Jurkat, Clone E6-1 (cell line): ENCODE data around the gene NUP107. TPM values are rescaled to one million over a fixed set of nuclear protein-coding genes. Genes with fewer than 3 reads are reported as not detected.
"Not testable (repeated sequence)": the region's sequence is repeated elsewhere in the genome, so short reads cannot be mapped to it uniquely, and the experiment has no call there.

Experiments
- DNase-seq: peaks from one replicate; pipeline ENCODE4 v3.0.0-alpha.2; 2011; ENCODE audit warnings: low read depth, low spot score
- H3K4me3 ChIP-seq: 2 replicates; pipeline ENCODE4 v1.5.1; 2011; ENCODE audit warnings: mild to moderate bottlenecking, low read length, control low read depth, moderate library complexity
- polyA plus RNA-seq: library from polyadenylated mRNA; unstranded; fragments of >200 nt; gene quantifications from one replicate; pipeline ENCODE4 v1.2.1, GENCODE V29; 2012; ENCODE audit warnings: missing spikeins; ENCODE audit not compliant: insufficient read length, insufficient read depth

Gene NUP107
- polyA plus RNA-seq, result 157 TPM

- H3K4me3 ChIP-seq, result peak within 1 kb of the TSS; percentile 96
- peak; percentile 97 for DNase-seq
These were observed at the start of gene NUP107 for GRCh38 chr12:68686595-68687521. Gene NUP107 (plus strand): TSS chr12:68686978. CDS start chr12:68687066, 88 bp downstream.

GRCh38 chr12:68637439-68637838 is 49.3 kb upstream of the NUP107 start:
- not testable (repeated sequence) for DNase-seq, H3K4me3 ChIP-seq

GRCh38 chr12:68638171-68638570 is 48.6 kb upstream of the NUP107 start:
- no peak overlapping the region for H3K4me3 ChIP-seq
- no peak for DNase-seq

- no peak for DNase-seq
- no peak overlapping the region for H3K4me3 ChIP-seq
These were observed 47.9 kb upstream of the NUP107 start for GRCh38 chr12:68638721-68639395.

GRCh38 chr12:68639396-68639767 is 47.4 kb upstream of the NUP107 start:
- H3K4me3 ChIP-seq, result no peak overlapping the region
- no peak for DNase-seq

GRCh38 chr12:68641138-68641537 is 45.6 kb upstream of the NUP107 start:
- no peak for DNase-seq
- no peak overlapping the region for H3K4me3 ChIP-seq

GRCh38 chr12:68646484-68646883 is 40.3 kb upstream of the NUP107 start:
- no peak overlapping the region for H3K4me3 ChIP-seq
- no peak for DNase-seq

GRCh38 chr12:68647507-68647906 is 39.3 kb upstream of the NUP107 start:
- no peak for DNase-seq

GRCh38 chr12:68648179-68648578 is 38.6 kb upstream of the NUP107 start:
- H3K4me3 ChIP-seq, result no peak overlapping the region

More at GRCh38 chr12:68647507-68647906, 39.3 kb upstream of the NUP107 start:
- no peak overlapping the region for H3K4me3 ChIP-seq

GRCh38 chr12:68665016-68665569 is 21.7 kb upstream of the NUP107 start:
- DNase-seq, result no peak
- H3K4me3 ChIP-seq, result no peak overlapping the region

More at GRCh38 chr12:68648179-68648578, 38.6 kb upstream of the NUP107 start:
- DNase-seq, result no peak

GRCh38 chr12:68667291-68667690 is 19.5 kb upstream of the NUP107 start:
- no peak for DNase-seq
- H3K4me3 ChIP-seq, result no peak overlapping the region

- peak; percentile 27 for DNase-seq
These were observed 18.9 kb upstream of the NUP107 start for GRCh38 chr12:68667896-68668295.

GRCh38 chr12:68671179-68671578 is 15.6 kb upstream of the NUP107 start:
- H3K4me3 ChIP-seq, result no peak overlapping the region
- no peak for DNase-seq

More at GRCh38 chr12:68667896-68668295, 18.9 kb upstream of the NUP107 start:
- no peak overlapping the region for H3K4me3 ChIP-seq

- H3K4me3 ChIP-seq, result no peak overlapping the region
- peak; percentile 85 for DNase-seq
These were observed 13.0 kb upstream of the NUP107 start for GRCh38 chr12:68673788-68674187.

GRCh38 chr12:68674376-68674775 is 12.4 kb upstream of the NUP107 start:
- no peak for DNase-seq

GRCh38 chr12:68675101-68675842 is 11.5 kb upstream of the NUP107 start:
- DNase-seq, result peak; percentile 86
- H3K4me3 ChIP-seq, result no peak overlapping the region; the same call in 1 of the 2 replicates

More at GRCh38 chr12:68674376-68674775, 12.4 kb upstream of the NUP107 start:
- H3K4me3 ChIP-seq, result no peak overlapping the region

GRCh38 chr12:68676854-68677253 is 9.9 kb upstream of the NUP107 start:
- DNase-seq, H3K4me3 ChIP-seq: not testable (repeated sequence)

- no peak for DNase-seq
- peak overlapping the region; percentile 96 for H3K4me3 ChIP-seq
These were observed 550 bp upstream of the NUP107 start for GRCh38 chr12:68686262-68686594.

GRCh38 chr12:68695454-68695853 is 8.7 kb downstream of the NUP107 start:
- no peak overlapping the region for H3K4me3 ChIP-seq
- no peak for DNase-seq
